ENCODE results near the gene NCKAP5.

NCKAP5 gene

DNA sequence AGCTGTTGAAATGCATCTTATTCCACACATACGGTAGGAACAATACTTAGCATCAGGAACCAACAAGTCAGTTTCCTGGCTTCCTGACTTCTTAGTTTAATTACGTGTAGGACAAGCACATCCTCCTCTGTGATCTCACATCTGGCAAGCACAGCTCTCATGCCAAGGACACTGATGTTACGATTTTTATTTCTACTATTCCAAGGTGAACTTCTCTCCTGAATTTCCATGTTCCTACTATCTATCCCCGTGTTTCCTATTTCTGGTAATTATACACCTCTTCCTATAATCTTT, 374.0 kb downstream of the NCKAP5 start:
- DNase-seq: no peak

DNA sequence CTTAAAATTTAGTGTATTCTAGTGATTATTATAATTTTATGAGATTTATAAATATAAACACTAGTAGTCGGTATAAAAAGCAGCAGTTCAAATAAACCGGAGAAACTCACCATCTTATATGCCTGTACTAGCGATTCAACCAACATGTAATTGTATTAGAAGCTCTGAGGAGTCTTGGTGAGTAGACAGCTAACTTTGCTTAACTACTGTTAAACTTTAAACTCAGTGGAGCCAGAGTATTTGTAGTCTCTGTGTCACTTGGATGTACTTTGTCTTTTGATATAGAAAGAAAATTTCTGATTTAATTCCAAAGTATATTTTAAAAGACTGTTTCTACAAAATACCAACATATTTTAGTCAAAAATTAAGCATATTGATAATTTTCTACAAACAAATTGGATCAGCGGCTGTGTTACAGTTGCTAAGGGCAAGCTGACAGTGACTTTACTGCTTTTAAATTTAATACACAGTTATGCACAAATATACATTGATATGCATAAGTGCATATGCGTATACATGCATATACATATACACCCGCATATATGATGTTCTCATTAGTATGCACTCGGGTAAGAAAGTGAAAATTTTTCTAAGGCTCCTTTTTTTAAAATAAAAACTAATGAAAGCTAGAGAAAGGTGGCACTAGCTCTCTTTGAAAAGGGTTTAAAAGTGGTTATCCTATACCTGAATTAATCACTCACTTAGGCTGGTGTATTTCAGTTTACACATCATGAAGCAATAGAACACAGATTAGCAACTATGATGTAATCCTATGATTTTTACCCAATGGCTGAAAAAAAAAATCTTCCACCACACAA, 374.5 kb downstream of the NCKAP5 start:
- no peak for DNase-seq

DNA sequence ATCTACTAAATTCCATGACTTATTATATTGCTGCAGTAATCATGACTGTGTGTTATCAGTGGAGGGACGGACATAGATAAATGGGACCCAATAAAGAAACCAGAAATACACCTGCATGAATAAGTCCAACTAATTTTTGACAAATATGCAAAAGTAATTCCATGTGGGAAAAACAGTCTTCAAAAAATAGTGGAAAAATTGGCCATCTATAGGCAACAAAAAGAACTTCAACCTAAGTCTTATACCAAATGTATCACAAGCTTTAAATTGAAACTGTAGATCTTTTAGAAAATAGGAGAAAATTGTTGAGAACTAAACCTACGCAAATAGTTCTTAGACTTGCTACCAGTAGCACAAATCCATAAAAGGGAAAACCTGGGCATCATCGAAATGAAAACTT, 376.2 kb downstream of the NCKAP5 start:
- DNase-seq: no peak

DNA sequence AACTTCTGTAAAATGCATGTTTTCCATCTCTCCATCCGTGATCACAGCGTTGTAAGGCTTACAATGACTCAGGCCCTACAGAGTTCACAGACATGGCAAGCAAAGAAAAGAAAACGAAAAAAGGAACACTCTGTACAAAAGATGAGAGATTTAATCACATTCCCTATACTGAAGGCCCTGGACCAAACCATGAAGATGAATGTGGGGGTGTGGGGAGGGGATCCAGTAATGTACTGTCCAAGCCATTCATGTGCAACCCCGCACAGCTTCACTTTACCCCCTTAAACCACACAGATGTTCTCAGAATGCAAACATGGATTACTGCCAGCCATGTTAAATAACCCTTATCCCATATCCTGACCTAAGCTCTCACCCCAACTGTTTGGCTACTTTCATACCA, 391.1 kb downstream of the NCKAP5 start:
- no peak for DNase-seq

DNA sequence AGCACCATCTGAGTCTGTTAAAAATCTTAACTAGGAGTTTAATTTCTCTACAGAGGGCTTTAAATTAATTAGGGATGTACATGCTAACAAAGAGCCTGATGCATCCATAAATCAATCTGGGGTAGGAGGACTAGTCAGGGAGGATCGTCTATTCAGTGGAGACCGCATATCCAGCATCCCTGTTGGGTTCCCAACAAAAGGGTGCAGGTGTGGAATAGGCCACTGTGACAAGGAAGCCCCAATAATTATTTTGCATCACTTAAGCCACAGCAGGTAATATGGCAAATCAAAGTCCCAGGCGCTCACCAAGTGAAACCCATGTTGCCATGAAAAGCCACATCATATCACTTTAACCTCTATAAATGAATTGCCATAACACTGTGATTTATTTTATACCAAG, 392.3 kb downstream of the NCKAP5 start:
- DNase-seq: no peak

DNA sequence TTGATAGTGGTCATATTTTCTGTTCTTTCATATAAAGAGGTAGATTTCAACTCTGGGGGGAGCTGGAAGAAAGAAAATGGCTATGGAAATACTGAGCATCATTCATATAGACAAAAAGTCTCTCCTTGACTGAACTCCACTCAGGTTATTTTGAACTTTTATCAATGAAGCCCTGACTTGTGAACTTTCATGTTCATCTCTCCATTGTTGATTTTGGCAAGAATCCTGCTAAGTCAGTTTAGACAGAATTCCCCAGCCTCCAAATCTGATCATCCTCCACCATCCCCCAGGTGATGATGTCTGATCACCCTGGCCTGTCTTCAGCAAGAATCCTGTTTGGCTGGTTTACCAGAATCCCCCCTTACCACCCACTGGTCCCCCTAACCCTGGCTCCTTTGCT, 395.0 kb downstream of the NCKAP5 start:
- DNase-seq: no peak

DNA sequence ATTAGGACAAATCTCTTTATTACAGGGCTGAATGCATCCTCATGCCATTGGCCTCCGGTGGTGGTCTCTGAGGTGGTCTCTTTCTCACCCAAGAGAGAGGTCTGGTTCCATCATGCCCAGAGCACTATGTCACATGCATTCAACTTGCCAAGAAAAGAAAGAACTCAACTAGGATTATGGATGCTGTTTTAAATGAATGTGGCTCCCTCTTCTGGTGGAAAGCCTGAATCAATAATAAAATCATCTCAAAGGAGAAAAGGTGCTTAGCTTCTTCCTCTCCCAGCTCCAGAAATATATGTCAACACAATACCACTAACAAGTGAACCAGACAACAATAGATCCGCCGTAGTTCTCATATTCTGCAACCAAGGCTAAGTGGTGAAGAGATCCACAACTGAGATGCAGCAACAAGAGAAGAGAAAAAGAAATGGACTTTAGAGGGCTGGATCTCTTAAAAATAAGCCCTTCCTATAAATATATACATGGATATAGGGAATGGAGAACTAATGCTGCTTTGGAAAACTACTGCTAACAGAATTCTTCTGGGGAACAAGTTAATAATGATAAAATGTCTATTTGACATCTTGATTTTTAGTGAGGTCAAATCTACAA, 396.8 kb downstream of the NCKAP5 start:
- DNase-seq: peak; percentile 22

DNA sequence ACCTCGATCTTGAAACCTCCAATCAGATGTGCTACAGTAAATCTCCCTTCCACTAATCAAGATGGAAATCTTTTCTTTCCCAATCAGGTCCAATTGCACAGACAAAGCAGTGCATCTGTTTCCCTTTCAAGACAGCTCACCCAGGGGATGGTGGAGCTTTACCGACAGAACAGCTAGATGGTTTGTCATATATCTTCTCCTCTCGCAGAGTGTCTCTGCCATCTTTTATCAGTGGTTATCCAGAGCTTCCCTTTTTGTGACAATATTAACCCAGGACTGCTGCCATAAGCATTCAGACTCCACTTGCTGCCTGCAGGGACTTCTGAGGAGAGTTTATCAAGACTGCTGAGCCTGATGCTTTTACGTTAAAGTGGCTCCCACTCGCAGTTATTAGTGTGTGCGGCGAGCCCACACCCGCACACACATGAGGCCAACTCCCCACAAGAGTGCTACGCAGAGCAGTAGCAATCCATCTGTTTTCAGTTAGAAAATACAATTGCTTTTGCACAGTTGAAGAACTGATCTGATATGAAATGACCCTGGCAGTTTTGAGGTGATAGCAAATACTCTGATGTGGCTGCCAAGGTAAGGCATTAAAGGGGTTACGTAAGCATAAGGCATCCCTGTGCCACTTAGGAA, 398.9 kb downstream of the NCKAP5 start:
- DNase-seq: no peak

DNA sequence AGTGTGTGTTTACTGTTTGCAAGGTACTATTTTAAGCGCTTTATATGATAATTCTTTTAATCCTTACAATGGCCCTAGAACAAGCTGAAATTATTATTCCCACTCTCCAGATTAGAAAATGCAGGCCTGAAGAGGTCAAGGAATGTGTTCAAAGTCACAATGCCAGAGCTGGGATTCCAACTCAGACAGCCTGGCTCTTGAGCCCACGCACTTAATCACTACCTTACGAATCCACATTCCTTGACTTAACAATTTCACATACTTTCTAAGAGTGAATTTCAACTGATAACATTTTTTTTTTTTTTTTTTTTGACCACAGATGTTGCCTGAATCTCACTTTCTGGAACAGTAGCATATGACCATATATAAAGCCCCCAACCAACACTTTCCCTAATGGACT, 400.3 kb downstream of the NCKAP5 start:
- DNase-seq: no peak

DNA sequence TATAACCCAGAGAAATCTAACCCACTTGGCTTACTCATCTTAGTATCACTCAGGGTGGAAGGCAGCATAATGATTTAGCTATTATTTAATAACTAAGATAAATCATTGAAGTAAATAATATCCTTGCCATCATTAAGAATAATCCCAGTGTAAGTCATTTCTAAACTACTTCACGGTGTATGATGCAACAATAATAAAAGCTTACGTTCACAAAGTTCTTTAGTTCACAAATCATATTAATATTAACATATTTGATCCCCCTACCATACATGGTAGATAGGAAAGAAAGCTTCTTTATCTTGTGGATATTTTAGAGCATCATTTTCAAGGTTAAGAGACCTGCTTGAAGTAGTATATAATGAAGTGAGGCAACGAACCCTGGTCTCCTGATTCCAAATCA, 401.0 kb downstream of the NCKAP5 start:
- DNase-seq: no peak

DNA sequence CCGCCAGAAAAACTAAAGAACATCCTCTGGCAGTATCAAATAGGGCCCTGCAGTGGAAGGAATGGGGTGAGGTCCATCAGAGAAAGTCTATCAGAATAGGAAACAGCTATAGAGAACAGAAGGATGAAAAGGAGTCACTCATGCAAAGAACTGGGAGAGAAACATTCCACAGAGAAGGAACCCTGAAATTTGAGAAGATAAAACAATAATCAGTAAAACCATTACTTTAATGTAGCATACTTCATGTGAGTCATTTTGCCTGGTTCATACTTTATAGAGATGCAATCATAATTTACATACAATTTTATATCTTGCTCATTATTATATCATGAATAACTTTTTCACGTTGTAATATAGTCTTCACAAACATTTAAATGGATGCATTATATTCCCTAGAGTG, 402.2 kb downstream of the NCKAP5 start:
- no peak for DNase-seq

DNA sequence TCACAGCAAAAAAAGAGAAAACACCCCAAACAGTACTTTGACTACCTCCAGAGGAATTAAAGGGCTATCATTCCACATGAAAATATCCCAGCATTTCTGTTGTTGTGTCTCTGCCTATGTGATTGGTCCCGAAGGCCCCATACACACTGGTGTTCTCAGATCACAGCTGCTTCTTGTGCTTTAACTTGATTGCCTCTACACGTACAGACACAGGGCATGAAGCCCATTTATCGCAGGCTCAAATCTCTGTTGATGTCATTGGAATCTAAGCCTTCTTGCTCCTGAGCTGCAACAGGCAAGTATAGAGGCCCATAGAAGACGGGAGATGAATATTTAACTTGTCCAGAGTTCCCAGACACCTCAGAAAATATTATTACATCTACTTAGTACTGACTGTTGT, 405.2 kb downstream of the NCKAP5 start:
- DNase-seq: no peak

DNA sequence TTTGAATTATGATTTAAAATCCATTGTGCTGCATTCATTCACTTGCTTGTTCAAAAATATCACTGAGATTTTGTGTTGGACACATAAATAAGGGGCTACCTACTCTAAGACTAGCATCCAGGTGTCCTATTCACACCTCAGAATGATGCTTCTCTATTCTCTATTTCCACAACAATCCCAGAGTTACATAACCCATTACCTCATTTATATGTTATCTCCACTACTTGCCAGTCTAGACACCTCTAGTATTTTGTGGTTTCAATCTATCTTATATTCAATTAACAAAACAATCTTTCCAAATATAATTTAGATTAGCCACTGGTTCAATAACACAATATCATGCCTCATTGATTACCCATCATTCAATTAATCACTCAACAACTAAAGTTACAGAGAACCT, 409.8 kb downstream of the NCKAP5 start:
- DNase-seq: no peak

DNA sequence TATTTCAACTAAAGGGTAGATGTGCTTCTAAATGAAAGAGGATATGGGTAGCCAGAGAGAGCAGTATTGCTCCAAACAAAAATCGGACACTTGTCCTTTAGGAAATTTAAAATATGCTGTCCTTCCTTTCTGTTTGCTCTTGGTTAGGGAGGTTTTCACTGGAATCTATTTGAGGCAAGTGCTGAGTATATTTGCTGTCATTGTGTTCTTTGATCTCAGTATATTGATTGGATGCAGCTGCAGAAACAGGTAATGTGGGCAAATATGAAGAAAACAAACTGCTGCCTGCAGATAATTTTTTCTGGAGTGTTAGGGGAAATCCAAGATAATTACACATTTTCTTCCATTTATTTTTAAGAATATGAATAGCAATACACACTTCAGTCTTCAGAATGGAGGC, 410.2 kb downstream of the NCKAP5 start:
- DNase-seq: no peak

DNA sequence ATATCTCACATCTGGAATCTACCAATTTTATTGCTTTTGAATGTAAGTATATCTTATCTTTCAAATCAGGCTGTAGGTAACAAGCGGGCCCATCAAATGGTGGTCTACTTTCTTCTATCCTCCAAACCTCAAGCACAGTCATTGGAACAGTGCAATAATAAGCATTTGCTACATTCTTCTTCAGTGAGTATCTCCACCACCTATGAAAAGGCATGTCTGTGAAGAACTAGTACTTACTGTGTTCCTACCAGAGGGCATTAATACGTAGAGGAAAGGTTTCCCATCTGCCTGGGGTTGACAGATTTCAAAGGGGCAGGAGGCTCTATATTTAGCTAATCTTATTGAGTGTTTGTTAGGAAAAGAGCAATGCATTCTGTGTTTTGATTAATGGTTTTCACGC, 411.1 kb downstream of the NCKAP5 start:
- DNase-seq: no peak

DNA sequence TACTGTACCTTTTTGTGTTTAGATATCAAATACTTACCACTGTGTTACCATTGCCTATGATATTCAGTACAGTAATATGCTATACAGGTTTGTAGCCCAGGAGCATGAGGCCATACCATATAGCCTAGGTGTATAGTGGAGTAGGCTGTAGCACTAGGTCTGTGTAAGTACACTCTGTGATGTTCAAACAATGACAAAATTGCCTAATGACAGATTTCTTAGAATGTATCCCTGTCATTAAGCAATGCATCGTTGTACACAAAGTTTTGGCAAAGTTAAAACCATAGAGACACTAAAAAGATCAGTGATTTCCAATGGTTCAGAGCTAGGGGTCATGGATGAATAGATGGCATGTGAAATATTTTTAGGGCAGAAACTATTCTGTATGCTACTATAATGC, 415.5 kb downstream of the NCKAP5 start:
- DNase-seq: no peak

DNA sequence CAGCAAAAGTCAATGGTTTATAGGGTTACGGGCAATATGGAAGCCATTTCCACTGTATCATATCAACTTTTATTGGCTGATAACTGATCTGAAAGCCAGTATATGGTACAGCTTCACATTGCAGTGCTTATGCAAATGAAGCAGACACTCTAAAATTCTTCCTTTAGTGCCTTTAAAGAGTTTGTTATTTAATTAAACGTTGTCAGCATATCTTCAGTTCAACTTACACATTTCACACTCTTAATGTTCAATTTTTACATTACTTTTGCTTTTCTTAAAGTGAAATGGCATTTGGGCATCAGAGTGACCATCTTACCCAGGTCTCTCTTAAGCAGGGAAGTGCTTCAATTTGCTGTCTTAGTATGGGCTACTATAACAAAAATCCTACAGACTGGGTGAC, 420.1 kb downstream of the NCKAP5 start:
- DNase-seq: no peak

DNA sequence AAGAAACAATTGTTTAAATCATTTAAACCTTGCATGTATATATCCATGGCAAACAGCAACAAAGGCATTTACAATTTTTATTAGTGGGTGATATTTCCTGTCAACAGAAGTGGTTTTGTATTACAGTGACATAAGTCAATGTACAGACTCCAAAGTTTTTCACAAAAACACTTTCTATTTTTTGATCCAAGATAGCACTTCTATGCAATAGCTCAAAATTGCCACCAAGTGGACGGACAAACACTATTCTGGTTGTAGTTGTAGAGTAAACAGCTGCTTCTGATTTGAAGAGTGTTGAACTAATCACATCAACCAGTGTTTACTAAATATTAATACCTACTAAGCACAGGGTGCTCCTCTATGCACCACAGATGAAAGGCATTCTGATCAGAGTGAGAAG, 421.4 kb downstream of the NCKAP5 start:
- DNase-seq: no peak

DNA sequence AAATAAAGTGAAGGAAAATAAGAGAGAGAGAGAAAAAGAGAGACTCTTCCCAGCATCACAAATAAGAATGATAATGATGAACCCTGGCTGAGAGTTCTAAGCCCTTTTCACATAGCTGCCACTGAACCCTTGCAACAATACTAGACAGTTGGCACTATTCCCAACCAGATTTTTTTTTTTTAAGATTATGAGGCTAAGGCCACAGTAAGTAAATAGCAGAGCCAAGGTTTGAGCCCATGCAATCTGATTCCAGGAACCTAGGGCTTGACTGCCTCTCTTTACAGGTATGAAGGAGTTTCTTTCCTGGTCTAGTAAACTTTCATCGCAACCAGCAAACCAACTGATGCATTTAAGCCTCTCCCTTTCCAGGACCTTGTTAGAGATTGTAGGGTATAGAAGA, 424.6 kb downstream of the NCKAP5 start:
- DNase-seq: no peak

DNA sequence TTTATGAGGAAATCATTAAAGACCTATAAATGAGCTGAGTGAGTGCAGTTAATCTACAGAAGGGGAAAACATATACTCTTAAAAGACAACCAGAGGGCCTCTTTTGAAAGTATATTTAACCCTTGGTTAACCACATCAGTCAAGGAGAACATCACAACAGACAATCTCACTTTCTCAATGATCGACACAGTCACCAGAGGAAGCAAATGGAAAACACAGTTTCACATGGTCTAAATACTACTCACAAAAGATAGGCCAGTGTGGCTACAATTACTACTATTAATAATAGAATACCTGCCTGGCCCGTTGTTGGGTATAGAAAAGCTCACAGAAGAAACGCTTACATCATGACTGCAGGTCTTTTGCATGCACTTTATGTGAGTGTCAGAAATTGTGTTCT, 426.2 kb downstream of the NCKAP5 start:
- DNase-seq: no peak

DNA sequence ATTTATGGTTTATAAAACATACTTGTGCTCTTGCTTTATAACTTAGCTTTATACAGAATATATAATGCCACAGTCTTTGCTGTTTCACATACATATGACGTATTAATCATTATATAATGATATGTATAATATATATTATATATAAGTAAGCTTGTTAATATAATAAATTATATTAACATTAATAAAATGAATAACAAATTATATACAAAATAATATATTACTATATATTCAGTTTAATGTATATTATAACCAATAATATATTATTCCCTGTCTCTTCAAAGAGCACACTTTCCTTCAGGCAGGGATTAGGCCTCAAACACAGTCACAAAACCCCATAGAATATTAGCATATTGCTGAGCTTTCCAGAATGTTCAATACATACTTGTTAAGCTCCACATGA, 427.6 kb downstream of the NCKAP5 start:
- no peak for DNase-seq

DNA sequence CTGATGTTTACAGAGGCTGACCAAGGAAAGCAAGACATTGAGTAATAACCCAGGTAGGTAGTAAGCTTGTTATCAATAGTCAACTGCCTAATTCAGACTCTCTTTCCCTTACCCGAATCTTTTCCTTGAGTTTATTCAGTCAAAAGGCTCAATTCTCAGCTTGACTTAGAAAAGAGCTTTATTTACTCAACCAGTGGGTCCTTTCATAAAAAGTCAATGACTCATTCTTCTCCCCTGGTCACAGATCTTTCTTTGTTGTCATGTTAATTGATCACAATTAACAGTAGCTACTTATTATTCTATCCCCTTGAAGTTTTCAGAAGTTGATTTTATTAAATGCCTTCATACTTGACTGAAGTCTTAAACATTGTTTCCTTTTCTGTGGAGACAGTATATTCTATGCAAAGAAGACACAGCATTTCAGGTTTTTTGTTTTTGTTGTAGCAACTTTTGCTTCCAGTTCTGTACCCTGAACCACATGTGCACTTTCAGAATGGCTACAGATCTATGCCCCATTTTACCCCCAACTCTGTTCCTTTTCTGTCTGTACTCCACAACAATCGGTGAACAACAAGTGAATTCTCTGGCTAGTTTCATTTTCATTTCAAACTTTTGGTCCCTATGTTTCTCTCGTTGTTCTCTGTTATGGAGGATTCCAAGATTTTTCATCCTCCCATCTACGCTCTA, 428.3 kb downstream of the NCKAP5 start:
- DNase-seq: no peak

DNA sequence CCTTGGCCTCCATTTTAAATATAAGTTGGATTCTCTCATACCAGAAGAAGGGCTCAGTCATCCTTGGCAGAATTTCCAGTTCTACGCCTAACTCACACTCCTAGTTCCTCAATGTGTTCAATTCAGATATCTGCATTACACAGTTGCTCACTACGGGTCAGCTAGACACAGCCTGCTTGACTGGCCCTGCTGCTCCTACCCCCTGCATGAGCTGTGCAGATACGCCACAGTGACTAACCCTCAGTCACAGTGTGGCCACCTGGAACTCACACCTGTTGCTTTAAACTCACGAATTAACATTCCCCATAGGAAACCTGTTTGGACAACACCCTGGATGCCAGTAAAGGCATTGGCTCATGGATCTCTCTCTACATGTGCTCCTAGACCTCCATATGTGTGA, 429.6 kb downstream of the NCKAP5 start:
- DNase-seq: no peak

DNA sequence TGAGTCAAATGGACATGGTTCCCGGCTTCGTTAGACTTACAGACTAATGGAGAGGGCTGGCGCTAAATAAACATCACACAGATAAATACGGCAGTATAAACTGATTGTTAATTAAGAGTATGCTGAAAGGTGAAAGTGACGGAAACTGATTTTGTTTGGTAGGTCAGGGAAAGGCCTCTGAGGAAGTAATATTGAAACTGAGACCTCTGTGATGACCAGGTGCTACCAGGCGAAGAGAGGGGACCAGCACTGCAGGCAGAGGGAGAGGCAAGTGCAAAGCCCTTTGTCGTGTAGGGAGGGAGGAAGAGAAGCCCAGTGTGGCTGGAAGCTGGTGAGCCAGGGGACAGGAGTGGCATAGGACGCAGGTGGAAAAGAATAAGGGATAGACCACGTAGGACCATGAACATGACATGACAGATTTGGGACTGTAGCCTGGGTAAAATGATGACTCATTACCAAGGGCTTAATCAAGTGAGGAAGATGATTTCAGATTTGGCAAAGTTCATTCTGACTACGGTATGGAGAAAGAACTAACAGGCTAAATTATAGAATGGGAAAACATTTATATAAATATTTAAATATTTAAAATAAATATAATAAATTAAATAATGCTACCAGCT, 433.1 kb downstream of the NCKAP5 start:
- no peak for DNase-seq

Data from NCI-H187 treated with DMSO at 0.1 percent for 48 hours (cell line).